GM19467 (cell line): ENCODE measurements around the gene NEU4.
"Not testable (repeated sequence)": the region's sequence is repeated elsewhere in the genome, so short reads cannot be mapped to it uniquely, and the experiment has no call there.

Experiments
- ATAC-seq: cut with Tn5 transposase; IDR thresholded peaks from one replicate; pipeline ENCODE4 v1.9.1; 2021; ENCODE audit warnings: mild to moderate bottlenecking, moderate library complexity; ENCODE audit not compliant: unreplicated experiment

Gene NEU4

DNA sequence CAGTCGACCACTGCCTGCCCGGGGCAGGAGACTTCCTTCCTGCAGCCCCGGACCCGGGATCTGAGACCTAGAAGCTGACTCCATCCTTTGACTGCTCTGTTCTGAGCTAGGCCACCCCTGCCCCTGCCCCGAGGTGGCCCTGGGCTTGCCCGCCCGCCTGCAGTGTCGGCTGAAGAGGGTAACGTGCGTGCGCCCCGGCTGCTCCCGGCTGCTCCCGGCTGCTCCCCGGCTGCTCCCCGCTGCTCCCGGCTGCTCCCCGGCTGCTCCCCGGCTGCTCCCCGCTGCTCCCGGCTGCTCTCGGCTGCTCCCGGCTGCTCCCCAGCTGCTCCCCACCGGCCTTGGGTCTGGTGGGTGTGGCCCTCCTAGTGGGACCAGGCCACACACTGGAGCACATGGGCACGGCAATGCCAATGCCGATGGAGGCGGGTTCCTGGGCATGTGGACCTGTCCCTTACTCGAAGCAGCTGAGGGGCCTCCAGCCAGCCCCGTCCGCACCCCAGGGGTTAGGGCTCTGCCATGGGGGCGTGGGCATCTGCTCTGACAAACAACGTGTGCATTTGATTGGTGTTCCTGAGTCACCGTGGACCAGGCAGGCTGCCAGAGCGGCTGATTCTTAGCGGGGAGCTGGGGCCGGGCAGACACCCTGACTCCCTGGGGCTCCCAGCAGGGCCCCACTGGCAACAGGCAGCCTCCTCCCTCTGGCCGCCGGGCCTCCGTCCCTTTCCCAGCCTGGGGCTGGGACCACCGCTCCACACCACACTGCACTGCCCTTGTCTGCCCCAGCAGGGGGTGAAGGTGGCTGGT lies 34.4 kb upstream of the NEU4 start:
- ATAC-seq = no peak

DNA sequence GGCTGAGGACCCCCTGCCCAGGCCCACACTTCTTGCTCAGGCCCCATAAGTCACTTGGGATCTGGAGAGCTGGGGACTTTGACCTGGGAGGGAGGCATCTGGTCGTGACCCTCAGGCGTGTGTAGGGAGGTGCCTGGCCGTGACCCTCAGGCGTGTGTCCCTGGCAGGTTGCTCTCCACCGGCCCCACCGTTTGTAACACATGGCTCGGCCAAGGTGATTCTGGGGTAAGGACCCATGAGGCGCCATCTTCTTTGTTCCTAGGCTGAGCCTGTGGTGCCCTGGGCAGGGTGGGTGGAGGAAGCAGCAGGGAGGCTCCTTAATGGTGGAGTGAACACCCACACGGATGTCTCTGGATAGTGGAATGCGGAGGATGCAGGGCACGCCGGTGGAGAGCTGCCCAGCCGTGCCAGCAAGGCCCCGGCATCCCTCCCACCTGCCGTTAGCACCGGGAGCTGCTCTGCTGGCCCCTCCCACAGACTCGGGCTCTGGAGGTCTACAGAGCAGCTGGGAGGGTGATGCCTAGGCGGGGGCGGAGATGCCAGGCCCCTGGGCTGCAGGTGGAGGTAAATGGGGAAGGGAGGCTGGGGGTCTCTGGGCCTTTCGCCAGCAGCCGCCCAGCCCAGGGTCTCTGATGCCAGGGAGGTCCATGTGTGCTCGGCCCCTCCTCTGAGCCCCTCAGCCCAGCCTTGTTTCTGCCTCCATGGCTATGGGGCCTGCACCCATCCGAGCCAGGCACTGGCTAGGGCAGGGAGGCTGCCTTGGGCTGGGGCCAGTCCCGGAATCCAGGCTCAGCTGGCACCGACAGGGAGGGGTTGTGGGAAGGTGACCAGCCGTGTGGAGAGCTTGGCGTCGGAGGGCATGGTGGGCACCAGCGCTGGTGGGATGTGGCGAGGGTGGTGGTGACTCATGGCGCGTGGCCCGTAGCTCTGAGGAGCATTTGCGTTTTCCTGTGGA lies 33.5 kb upstream of the NEU4 start:
- no peak for ATAC-seq

DNA sequence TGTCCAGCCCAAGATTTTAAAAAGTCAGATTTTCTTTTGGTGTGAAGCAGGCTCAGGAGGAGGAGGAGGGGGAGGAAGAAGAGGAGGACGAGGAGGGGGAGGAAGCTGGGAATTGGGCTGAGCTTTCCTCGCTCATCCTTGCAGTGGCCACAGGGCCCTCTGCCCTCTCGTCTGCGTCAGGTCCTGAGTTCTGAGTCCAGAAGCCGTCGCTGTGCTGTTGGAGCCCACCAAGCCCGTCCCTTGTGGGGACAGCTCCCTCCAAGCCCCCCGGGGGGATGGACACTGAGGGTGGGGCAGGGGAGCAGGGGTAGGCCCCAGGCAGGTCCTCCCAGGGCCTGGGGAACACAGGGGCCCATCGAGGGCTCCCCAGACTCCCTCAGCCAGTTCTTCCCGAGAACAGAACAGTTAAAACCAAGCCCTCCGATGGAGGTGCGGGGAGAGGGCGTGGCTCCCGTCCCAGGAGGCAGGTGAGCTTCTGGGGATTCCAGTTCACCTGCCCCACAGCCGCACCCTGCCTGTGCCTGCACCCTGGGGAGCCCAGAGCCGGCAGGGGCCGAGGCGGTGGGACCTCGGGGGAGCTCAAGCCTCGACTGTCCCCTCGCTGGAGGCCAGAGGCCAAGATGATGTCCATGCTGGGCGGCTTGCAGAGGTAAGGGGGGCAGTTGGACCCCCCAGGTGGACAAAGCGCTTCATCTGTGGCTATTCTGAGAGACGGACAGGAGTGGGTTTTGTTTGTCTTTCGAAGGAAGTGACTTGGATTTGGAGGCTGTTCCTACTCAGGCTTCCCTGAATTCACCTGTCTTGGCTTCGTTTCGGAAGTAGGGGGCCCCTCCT lies 32.4 kb upstream of the NEU4 start, which contains the start of gene GAL3ST2:
TSS of gene GAL3ST2 (plus strand) at position 487 of the 834 bp plus-strand sequence. CDS start at position 621, 134 bp downstream.
- ATAC-seq = no peak

DNA sequence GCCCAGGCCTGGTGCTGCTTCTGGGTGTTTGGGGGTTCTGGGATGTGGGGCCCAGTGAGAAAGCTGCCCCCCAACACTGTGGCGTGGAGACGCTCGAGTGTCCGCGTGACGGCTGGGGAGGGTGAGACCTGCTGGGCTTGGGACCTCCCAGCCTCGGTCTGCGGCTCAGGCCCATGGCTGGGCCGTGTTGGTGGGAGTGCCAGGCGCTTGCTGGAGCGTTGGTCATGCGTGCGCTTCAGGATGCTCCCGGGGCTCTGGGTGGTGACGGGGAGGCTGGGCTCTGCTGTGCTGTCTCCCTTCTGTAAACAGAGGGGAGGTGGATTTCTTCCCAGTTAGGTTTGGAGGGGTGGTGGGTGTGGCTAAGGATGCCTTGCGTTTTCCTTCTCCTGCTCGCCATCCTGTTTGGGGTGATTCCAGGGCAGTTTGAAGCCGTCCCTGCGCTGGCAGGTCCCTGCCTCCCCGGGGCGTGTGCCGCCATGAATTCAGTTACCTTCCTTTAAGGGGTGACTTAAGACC lies 31.8 kb upstream of the NEU4 start:
- no peak for ATAC-seq

DNA sequence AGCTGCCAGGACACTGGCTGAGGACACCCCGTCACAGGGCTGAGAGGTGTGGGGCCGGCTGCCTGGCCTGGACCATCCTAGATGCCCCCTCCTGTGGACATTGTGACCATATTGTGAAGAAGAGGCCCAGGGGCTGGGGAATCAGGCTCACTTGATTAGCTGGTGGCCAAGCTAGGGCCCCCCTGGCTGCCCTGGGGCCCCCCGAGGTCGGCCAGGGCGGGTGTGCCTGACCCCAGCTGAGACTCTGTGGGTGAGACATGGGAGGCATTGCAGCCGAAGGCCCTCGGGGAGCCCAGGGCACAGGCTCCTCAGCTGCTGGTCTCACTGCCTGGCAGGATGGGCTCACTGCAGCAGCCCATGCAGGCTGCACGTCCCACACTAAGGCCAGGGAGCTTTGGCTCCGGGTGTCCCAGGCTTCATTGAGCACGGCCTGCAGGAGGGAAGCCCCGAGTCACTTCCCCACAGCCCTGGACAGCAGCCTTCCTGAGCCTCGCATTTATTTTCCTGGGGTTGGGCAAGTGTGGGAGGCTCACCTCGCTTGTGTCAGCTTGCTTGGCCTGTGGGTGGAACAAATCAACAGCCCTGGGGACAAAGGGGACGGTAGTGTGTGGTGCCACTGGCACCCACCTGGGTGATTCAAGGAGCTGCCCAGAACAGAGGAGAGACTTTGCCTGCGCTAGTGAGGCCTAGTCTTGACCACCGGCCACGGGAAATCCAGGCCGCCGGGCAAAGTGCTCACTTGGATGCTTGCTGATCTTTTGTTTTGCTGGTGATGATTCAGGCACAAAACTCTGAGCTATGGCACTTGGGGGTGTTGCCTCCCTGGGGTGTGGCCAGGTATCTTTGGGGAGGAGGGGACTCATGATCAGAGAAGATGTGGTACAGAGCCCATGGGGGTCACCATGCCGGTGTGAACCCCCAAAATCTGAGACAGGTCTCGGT lies 31.0 kb upstream of the NEU4 start:
- ATAC-seq = no peak

DNA sequence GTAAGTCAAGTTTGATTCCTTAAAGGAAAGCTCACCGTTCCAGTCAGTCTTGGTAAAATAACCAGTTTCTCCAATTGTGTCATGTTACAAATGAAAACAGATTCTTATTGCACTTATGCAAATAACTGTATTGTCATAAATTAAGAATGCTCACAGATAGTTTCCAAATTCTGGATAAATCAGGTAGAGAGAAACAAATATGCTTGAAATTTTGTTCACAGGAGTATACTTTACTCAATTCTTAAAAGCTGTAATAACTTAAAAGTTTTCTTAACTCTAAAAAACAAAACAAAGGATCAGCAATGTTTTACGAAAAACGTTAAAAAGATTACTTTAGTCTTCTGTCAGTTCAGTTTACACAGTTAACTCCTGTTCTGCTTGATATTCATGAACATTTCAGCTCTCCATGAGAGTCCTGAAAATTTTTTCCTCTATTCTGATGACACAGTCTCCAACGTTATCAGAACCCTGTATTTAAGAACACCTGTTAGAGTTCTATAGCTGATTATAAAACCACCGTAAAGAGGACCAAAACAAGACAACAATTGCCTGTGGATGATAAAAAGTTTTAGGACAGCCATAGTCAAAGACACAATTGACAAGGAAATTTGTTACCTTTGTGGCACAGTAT lies 27.9 kb upstream of the NEU4 start:
- no peak for ATAC-seq

DNA sequence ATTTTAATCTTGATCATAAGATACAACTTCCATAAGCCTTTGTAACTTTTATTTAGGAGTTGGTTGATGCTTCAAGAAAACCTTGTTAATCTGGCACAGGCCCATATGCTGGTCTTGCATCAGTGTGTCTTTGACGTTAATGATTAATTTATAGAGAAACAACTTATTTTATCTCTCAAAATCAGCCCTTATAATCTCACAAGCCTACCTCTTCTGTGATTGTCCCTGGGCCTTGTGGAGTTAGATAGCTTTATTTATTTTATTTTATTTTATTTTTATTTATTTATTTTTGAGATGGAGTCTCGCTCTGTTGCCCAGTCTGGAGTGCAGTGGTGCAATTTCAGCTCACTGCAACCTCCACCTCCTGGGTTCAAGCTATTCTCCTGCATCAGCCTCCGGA lies 26.9 kb upstream of the NEU4 start:
- ATAC-seq = not testable (repeated sequence)

DNA sequence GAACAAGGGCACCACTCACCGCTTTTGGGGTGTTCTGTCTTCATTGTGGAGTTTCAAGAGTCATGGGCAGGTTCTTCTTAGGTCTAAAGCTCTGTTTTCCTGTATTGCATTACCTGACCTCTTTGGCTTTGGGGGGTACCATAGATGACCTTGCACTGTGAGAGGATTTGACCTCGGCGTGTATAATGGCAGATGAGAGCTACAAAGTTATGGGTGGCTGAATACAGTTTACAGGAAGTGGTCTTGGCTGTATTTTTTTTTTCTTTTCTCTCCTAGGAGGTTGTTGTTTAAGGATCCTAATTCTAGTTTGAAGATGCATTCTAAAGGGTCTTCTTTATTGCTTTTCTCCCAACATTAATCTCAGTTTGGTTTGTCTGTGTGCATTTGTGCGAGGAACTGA lies 20.9 kb upstream of the NEU4 start:
- no peak for ATAC-seq

DNA sequence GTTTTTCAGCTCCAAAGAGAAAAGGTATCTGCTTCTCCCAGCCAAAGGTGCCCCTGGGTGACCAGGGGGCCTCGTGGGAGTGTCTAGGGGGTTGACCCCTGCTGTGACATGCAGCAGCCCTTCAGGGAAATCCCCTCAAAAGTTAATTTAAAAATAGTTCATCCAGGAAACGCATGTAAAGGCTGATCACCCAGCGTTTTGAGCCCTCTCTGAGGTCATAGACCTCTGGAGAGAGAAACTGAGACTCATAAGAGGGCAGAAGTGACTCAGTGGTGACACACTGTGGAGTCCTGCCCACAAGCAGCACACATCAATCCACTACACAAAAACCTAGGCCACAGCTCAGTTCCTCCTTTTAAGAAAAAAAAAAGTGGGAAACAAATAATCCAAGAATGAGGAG lies 20.4 kb upstream of the NEU4 start:
- ATAC-seq = no peak

DNA sequence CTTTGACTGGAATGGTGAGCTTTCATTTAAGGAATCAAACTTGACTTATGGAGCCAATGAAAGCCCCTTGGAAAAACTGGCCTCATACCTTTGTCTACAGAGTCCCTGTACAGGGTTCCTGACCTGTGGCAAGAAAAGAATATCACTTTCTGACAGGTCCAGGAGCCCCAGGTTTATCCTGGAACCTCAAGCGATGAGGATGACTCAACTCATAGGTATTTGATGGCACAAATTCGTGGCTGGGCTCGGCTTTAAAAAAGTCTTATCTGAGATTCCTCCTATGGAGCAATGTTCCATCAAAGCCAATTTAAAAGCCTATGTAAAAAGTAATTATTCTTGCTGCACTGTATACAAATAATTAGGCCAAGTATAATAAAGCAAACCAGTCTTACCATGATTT lies 17.6 kb upstream of the NEU4 start:
- not testable (repeated sequence) for ATAC-seq

DNA sequence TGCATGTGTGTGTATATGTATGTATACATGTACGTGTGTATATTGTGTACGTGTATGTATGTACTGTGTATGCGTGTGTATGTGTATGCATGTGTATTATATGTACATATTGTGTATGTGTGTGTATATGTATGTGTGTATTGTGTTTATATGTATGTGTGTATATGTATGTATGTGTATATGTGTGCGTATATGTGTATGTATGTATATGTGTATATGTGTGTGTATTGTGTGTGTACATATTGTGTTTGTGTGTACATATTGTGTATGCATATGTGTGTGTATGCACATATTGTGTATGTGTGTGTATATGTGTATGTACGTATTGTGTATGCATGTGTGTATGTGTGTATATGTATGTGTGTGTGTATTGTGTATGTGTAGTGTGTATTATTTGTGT lies 15.6 kb upstream of the NEU4 start:
- ATAC-seq = no peak

DNA sequence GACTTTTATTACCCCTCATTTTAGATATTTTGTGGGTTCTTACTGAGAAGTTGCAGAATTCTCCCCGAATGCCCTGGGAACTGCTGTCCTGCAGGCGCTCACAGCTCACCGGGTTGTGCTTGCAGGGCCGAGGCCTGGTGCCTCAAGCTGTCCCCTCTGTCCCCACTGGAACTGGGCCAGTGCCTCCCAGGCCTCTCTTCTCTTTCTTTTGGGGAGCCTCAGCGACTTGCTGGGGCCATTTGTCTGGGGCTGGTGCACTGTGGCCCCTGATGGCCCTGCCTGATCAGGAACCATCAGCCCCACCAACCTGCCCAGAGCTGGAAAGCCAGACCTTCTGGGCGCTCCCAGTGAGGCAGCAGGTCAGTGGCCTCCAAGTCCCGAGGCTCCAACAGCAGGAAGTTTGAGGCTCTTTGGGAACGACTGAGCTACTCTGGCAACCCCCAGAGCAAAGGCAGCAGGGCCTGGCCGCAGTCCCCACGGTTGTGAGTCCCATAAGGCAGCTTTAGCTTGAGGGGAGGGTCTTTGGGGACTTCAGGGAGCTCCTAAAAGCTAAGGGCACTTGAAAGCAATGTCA lies 14.7 kb upstream of the NEU4 start:
- ATAC-seq = no peak

DNA sequence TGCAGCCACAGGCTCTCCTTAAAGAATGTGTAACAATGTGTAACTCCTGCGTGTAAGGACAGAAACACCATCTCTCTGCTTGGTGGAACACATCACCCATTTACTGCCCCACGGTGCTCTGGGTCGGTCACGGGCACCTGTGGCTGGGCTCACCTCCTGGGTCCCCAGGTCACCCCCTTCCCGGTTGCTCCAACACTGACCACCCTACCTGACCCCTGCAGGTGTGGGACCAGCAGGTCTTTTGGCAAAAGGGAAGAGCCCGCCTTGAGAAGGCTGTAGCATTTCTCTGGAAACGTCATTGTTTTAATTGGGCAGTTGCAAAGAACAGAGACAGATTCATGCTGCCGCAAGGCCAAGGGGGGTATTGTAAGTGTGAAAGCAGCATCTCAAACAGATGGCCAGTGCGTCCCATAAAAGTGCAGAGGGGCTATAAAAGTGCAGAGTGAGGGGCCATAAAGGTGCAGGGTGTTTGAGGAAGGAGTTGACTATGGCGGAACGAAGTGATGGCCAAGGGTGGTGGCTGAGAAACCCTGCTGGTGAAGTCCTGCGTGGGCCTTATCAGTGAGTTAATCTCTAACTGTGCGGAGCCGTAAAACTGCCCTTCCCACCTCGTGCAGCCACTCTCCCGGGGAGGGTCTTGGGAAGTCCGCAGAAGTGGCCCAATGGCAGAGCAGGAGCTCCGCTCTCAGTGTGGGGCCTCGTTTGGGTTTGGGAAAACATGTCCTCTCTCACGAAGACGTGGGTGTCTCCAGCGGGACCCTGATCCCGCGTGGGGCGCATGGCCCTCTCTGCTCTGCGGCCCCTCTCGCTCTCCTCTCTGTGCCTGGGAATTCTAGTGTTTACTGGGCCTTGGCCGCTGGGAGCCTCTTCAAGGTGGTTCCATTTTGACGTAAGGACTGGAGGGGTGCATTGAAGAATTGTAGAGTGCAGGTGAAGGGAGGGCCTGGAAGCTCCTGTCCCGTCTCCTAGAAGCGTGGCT lies 13.7 kb upstream of the NEU4 start:
- ATAC-seq = no peak

DNA sequence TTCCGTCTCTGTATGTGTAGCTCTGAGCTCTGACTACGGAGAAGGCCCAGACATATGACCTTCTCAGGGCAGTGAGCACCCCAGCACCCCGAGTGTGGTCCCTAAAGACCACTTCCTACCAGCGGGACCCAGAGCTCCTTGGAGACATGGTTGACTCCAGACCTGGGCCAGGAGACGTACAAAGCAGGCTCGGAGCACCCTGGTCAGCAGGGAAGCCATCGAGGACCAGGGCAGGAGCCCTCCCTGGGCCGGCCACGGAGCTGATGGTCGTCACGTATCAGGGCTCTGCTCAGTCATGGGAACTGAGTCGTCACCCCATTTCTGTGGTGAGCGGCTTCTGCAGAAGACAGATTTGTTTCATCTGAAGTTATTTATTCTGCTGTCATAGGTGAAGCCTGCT lies 12.8 kb upstream of the NEU4 start:
- no peak for ATAC-seq

DNA sequence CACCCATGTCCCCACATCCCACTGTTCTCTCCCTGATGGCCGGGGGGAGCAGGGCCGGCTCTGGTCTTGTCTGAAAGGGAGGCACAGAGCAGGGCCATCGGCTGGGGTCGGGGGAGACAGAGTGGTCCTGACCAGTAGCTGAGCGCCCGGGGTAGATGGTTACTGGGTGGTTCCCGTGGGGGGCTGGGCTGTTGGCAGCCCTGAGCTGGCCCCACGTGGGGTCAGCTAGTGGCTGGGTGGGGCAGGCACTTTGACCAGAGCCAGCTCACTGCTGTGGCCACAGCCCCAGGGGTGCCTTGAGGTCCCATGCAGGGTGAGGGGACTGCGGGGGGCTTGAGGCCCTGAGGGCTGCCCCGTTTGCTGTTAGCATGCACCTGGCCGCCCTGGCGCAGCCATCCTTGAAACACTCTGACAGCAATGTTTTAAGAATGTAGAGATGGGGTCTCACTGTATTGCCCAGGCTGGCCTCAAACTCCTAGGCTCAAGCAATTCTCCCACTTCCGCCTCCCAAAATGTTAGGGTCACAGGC lies 12.3 kb upstream of the NEU4 start:
- ATAC-seq = no peak

DNA sequence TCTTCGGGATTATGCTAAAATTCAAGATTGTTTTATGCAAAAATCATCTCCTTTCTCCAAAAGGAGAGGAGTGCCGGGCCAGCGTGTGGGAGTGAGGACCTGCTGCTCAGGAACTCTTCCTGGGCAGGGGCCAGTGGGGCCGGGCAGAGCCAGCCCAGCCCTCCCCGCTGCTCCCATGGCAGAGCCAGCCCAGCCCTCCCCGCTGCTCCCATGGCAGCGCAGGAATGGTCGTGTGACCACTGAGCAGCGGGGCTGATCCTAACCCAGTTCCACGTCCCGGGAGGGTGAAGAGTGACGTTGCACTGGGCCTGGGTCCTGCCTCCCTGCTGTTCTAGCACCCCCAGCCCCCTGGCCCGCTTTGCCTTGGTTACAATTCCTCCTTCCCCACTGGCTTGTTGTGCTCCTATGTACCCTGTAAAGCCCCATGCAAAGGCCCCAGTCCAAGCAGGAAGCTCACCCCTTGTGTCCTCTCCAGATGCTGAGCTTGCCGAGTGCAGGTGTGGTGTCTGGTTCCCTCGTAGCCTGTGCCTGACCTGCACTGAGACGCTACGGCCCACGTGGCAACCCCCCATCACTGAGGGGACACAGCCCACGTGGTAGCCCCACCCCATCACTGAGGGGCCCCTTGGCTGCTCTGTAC lies 11.4 kb upstream of the NEU4 start:
- ATAC-seq = no peak

DNA sequence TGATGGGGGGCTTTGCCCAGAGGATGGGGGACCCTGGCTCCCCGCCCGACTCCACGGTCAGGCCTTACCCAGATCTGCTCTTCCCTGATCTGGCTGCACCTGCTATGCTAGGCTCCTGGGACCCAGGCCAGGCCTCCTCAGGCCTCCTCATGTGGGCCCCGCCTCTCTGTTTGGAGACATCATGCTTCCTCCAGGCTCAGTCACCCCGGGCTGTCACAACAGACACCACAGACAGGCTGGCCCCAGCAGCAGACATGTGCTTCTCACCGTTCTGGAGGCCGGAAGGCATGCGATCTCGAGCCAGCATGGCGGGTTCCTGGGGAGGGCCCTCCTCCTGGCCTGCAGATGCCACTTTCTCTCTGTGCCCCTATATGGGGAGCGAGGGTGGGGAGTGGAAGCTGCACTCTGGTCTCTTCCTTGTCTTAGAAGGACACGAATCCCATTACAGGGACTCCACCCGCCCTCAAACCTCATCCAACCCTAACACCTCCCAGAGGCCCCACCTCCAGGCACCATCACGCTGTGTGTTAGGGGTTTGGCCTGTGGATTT lies 10.8 kb upstream of the NEU4 start:
- ATAC-seq = no peak
